GM12878 (cell line): Measurements from ENCODE around the gene ZBED2. TPM values are rescaled to one million over a fixed set of nuclear protein-coding genes. Genes with fewer than 3 reads are reported as not detected.

ENCODE experiments used
- CBX5 ChIP-seq: sonication (generic); IDR thresholded peaks from 2 replicates; pipeline ENCODE4 v1.6.1; 2016; ENCODE audit warnings: low read depth, moderate library complexity, mild to moderate bottlenecking, inconsistent platforms
- CHD4 ChIP-seq: fragments of 200-600 bp; sonication (generic); IDR thresholded peaks from 2 replicates; pipeline ENCODE4 v1.6.1; 2016; ENCODE audit warnings: mild to moderate bottlenecking
- NR2C1 ChIP-seq: fragments of 450-650 bp; IDR thresholded peaks from 2 replicates; pipeline ENCODE4 v1.6.1; 2017; ENCODE audit warnings: antibody characterized with exemption, mild to moderate bottlenecking, moderate library complexity
- PAX5 ChIP-seq: IDR thresholded peaks from 2 replicates; pipeline ENCODE4 v1.6.1; 2011; ENCODE audit warnings: low read depth, low read length, borderline replicate concordance
- POLR2A ChIP-seq: IDR thresholded peaks from 2 replicates; pipeline ENCODE4 v1.6.1; 2011; ENCODE audit warnings: low read depth, mild to moderate bottlenecking, low read length
- POLR2AphosphoS5 ChIP-seq: IDR thresholded peaks from 2 replicates; pipeline ENCODE4 v1.6.1; 2011; ENCODE audit warnings: mild to moderate bottlenecking, low read length, inconsistent platforms
- polyA plus RNA-seq, 11 experiments: library from polyadenylated mRNA; depleted of rRNA in 4 of 11; unstranded in 6 of 11; stranded (reverse) in 5 of 11; fragments of >200 nt; fragmentation: Nextera tagmentation in 4 of 11; fragmentation: Illumina TruSeq in 1 of 11; extraction: Ambion mirVana in 4 of 11; extraction: Trizol in 1 of 11; gene quantifications; 1 replicate in 1 of 11; 2 replicates in 10 of 11; pipeline versions ENCODE4 v1.2.1 to v1.2.3, GENCODE V29; 2011 to 2016; ENCODE audit warnings: inconsistent platforms in 2 of 11, missing spikeins in 2 of 11, low read depth in 1 of 11
- total RNA-seq, 4 experiments: library from RNA; depleted of rRNA in 3 of 4; stranded (reverse); fragments of >200 nt in 3 of 4; fragmentation: Illumina TruSeq in 1 of 4; extraction: Trizol in 1 of 4; gene quantifications; 2 replicates each; pipeline versions ENCODE4 v1.2.1 to v1.2.3, GENCODE V29; 2013 to 2021
- TF ChIP-seq, protein P1 (sequence below), 3 experiments: IDR thresholded peaks in 2 of 3; conservative IDR thresholded peaks in 1 of 3; 2 replicates each; pipeline ENCODE4 v1.5.1; 2011; ENCODE audit warnings: low read depth in 3 of 3, low read length in 3 of 3, mild to moderate bottlenecking in 3 of 3, control low read depth in 2 of 3, moderate library complexity in 2 of 3, inconsistent platforms in 1 of 3, mixed read lengths in 1 of 3; ENCODE audit not compliant: control insufficient read depth in 2 of 3, insufficient read depth in 1 of 3; ENCODE audit errors: extremely low read depth in 1 of 3
- TF ChIP-seq, protein P2 (sequence below): fragments of 450-650 bp; formaldehyde crosslinking; IDR thresholded peaks from 2 replicates; pipeline ENCODE4 v1.4.0; 2022; ENCODE audit warnings: mild to moderate bottlenecking, moderate library complexity
- TF ChIP-seq, protein P3 (sequence below): fragments of 450-650 bp; IDR thresholded peaks from 2 replicates; pipeline ENCODE4 v1.6.1; 2017; ENCODE audit warnings: low read depth, mild to moderate bottlenecking, moderate library complexity
- TF ChIP-seq, protein P4 (sequence below): fragments of 450-650 bp; IDR thresholded peaks from 2 replicates; pipeline ENCODE4 v1.6.1; 2017; ENCODE audit warnings: mild to moderate bottlenecking
- TF ChIP-seq, protein P5 (sequence below): IDR thresholded peaks from 2 replicates; pipeline ENCODE4 v1.6.1; 2012; ENCODE audit warnings: improper control_type of control experiment, low read depth, low read length; ENCODE audit not compliant: insufficient replicate concordance

ZBED2 gene
- total and polyA plus RNA-seq, 10 of the 15 experiments (the other 5 are each of a cell fraction or from before 2014, with no cell fraction given), result 0.02 to 0.24 (median 0.08) TPM; not detected in 3

DNA sequence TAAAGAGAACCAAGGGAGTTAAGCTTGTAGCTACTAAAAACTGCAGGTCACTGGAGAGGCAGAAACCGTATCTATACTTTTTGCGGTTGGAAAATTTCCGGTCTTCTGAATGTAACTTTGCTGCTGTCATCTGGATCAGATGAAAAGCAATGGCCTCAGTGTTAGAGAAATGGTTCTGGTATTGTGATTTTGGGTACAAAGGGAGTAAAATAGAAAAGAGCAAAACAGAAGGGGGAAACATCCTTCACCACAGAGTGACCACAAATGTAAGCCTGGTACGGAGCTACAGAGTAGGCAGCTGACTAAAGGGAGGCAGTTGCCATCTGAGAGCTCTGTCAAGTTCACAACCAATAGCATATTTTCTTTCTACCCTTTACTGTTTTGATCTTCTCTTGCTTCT is 47.5 kb downstream of the ZBED2 start (continued):
- TF ChIP-seq POLR2A (no peak), CBX5 (no peak), PAX5 (no peak), NR2C1 (no peak), CHD4 (no peak), POLR2AphosphoS5 (no peak)
- TF ChIP-seq, protein P1, sequence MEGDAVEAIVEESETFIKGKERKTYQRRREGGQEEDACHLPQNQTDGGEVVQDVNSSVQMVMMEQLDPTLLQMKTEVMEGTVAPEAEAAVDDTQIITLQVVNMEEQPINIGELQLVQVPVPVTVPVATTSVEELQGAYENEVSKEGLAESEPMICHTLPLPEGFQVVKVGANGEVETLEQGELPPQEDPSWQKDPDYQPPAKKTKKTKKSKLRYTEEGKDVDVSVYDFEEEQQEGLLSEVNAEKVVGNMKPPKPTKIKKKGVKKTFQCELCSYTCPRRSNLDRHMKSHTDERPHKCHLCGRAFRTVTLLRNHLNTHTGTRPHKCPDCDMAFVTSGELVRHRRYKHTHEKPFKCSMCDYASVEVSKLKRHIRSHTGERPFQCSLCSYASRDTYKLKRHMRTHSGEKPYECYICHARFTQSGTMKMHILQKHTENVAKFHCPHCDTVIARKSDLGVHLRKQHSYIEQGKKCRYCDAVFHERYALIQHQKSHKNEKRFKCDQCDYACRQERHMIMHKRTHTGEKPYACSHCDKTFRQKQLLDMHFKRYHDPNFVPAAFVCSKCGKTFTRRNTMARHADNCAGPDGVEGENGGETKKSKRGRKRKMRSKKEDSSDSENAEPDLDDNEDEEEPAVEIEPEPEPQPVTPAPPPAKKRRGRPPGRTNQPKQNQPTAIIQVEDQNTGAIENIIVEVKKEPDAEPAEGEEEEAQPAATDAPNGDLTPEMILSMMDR (IDR thresholded peaks at IDR 0.05 in 2 of 3, conservative IDR thresholded peaks at IDR 0.05 in 1 of 3; ENCODE audit: control insufficient read depth in 2 of 3, extremely low read depth in 1 of 3, insufficient read depth in 1 of 3, low read depth in 3 of 3, low read length in 3 of 3), result no peak
- TF ChIP-seq, protein P2, sequence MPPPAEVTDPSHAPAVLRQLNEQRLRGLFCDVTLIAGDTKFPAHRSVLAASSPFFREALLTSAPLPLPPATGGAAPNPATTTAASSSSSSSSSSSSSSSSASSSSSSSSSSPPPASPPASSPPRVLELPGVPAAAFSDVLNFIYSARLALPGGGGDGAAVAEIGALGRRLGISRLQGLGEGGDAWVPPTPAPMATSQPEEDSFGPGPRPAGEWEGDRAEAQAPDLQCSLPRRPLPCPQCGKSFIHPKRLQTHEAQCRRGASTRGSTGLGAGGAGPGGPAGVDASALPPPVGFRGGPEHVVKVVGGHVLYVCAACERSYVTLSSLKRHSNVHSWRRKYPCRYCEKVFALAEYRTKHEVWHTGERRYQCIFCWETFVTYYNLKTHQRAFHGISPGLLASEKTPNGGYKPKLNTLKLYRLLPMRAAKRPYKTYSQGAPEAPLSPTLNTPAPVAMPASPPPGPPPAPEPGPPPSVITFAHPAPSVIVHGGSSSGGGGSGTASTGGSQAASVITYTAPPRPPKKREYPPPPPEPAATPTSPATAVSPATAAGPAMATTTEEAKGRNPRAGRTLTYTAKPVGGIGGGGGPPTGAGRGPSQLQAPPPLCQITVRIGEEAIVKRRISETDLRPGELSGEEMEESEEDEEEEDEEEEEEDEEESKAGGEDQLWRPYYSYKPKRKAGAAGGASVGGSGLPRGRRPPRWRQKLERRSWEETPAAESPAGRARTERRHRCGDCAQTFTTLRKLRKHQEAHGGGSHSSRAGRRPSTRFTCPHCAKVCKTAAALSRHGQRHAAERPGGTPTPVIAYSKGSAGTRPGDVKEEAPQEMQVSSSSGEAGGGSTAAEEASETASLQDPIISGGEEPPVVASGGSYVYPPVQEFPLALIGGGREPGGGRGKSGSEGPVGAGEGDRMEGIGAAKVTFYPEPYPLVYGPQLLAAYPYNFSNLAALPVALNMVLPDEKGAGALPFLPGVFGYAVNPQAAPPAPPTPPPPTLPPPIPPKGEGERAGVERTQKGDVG (CRISPR knock-in tag), result no peak
- TF ChIP-seq, protein P3, sequence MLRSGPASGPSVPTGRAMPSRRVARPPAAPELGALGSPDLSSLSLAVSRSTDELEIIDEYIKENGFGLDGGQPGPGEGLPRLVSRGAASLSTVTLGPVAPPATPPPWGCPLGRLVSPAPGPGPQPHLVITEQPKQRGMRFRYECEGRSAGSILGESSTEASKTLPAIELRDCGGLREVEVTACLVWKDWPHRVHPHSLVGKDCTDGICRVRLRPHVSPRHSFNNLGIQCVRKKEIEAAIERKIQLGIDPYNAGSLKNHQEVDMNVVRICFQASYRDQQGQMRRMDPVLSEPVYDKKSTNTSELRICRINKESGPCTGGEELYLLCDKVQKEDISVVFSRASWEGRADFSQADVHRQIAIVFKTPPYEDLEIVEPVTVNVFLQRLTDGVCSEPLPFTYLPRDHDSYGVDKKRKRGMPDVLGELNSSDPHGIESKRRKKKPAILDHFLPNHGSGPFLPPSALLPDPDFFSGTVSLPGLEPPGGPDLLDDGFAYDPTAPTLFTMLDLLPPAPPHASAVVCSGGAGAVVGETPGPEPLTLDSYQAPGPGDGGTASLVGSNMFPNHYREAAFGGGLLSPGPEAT, result no peak
- TF ChIP-seq, protein P4, sequence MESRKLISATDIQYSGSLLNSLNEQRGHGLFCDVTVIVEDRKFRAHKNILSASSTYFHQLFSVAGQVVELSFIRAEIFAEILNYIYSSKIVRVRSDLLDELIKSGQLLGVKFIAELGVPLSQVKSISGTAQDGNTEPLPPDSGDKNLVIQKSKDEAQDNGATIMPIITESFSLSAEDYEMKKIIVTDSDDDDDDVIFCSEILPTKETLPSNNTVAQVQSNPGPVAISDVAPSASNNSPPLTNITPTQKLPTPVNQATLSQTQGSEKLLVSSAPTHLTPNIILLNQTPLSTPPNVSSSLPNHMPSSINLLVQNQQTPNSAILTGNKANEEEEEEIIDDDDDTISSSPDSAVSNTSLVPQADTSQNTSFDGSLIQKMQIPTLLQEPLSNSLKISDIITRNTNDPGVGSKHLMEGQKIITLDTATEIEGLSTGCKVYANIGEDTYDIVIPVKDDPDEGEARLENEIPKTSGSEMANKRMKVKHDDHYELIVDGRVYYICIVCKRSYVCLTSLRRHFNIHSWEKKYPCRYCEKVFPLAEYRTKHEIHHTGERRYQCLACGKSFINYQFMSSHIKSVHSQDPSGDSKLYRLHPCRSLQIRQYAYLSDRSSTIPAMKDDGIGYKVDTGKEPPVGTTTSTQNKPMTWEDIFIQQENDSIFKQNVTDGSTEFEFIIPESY, result no peak
- TF ChIP-seq, protein P5, sequence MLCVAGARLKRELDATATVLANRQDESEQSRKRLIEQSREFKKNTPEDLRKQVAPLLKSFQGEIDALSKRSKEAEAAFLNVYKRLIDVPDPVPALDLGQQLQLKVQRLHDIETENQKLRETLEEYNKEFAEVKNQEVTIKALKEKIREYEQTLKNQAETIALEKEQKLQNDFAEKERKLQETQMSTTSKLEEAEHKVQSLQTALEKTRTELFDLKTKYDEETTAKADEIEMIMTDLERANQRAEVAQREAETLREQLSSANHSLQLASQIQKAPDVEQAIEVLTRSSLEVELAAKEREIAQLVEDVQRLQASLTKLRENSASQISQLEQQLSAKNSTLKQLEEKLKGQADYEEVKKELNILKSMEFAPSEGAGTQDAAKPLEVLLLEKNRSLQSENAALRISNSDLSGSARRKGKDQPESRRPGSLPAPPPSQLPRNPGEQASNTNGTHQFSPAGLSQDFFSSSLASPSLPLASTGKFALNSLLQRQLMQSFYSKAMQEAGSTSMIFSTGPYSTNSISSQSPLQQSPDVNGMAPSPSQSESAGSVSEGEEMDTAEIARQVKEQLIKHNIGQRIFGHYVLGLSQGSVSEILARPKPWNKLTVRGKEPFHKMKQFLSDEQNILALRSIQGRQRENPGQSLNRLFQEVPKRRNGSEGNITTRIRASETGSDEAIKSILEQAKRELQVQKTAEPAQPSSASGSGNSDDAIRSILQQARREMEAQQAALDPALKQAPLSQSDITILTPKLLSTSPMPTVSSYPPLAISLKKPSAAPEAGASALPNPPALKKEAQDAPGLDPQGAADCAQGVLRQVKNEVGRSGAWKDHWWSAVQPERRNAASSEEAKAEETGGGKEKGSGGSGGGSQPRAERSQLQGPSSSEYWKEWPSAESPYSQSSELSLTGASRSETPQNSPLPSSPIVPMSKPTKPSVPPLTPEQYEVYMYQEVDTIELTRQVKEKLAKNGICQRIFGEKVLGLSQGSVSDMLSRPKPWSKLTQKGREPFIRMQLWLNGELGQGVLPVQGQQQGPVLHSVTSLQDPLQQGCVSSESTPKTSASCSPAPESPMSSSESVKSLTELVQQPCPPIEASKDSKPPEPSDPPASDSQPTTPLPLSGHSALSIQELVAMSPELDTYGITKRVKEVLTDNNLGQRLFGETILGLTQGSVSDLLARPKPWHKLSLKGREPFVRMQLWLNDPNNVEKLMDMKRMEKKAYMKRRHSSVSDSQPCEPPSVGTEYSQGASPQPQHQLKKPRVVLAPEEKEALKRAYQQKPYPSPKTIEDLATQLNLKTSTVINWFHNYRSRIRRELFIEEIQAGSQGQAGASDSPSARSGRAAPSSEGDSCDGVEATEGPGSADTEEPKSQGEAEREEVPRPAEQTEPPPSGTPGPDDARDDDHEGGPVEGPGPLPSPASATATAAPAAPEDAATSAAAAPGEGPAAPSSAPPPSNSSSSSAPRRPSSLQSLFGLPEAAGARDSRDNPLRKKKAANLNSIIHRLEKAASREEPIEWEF, result no peak
- TF ChIP-seq, all 136 proteins: peak for 16
